Heart left ventricle (tissue), 13 donors: ENCODE measurements around the gene CSTPP1.

Experiments used
- POLR2A ChIP-seq, 2 donors: fragments of 450-650 bp; IDR thresholded peaks; one replicate each; pipeline ENCODE4 v1.6.1; 2017; ENCODE audit warnings: antibody characterized with exemption in 2 of 2, mild to moderate bottlenecking in 2 of 2, moderate library complexity in 2 of 2
- TF ChIP-seq, protein P1 (sequence below), 12 donors: fragments of 200-600 bp; sonication (generic) in 4 of 12; IDR thresholded peaks; one replicate each; pipeline versions ENCODE4 v1.5.0 to v1.8.0; 2018 to 2022; ENCODE audit warnings: antibody characterized with exemption in 12 of 12, mild to moderate bottlenecking in 5 of 12
- donor health status: ischemic (EF 13 %, LVEDD 7.1; RV severe dilation, severe dysfunction).
- donor health status: DM: no; HTN: yes; CAD: no.
- donor health status: DM: no; HTN: no; CAD: no.
- donor health status: ischemic (EF 25% LVEDD 6.9; RV normal size, moderate dysfunction).
- donor health status: ischemic (EF 25% LVEDD 5.7; RV mildly dilated, moderate dysfunction).
- donor health status: ischemic (EF 35%, LVEDD 5.7; RV mildly dilated, moderate dysfunction).
- donor health status: nonischemic (EF 11% LVEDD 7.7; RV severe dilation, severe dysfunction).
- donor health status: DM: yes; HTN: yes; CAD: no.
- donor health status: PGD.
- donor health status: ischemic (EF 29% LVEDD 5.4; RV normal size, mild dysfunction).
- donor health status: nonischemic (EF 23%, LVEDD 6.1; RV moderate dilation, normal function).

DNA sequence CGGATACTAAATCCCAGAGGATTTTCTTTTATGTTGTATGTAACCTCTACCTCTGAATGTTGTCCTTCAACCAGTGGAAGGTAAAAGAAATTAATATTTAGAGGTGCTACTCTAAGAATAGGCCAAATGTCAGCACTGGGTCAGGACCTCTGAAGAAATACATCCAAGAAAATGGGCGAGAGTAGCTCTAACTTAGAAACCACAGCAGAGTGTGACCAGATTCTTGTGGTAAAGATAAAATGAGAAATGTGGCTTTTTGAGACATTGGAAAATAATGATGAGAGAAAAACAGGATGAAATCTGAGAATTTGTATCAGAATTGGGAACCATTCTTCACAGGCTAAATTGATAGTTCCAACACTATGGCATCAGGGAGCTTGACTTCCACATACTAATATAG, 63.5 kb downstream of the CSTPP1 start:
- TF ChIP-seq, protein P1, sequence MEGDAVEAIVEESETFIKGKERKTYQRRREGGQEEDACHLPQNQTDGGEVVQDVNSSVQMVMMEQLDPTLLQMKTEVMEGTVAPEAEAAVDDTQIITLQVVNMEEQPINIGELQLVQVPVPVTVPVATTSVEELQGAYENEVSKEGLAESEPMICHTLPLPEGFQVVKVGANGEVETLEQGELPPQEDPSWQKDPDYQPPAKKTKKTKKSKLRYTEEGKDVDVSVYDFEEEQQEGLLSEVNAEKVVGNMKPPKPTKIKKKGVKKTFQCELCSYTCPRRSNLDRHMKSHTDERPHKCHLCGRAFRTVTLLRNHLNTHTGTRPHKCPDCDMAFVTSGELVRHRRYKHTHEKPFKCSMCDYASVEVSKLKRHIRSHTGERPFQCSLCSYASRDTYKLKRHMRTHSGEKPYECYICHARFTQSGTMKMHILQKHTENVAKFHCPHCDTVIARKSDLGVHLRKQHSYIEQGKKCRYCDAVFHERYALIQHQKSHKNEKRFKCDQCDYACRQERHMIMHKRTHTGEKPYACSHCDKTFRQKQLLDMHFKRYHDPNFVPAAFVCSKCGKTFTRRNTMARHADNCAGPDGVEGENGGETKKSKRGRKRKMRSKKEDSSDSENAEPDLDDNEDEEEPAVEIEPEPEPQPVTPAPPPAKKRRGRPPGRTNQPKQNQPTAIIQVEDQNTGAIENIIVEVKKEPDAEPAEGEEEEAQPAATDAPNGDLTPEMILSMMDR (IDR thresholded peaks at IDR 0.05) = no peak
- TF ChIP-seq POLR2A (IDR thresholded peaks at IDR 0.05) = no peak
